ENCODE data around the gene NEK6.

Gene NEK6

DNA sequence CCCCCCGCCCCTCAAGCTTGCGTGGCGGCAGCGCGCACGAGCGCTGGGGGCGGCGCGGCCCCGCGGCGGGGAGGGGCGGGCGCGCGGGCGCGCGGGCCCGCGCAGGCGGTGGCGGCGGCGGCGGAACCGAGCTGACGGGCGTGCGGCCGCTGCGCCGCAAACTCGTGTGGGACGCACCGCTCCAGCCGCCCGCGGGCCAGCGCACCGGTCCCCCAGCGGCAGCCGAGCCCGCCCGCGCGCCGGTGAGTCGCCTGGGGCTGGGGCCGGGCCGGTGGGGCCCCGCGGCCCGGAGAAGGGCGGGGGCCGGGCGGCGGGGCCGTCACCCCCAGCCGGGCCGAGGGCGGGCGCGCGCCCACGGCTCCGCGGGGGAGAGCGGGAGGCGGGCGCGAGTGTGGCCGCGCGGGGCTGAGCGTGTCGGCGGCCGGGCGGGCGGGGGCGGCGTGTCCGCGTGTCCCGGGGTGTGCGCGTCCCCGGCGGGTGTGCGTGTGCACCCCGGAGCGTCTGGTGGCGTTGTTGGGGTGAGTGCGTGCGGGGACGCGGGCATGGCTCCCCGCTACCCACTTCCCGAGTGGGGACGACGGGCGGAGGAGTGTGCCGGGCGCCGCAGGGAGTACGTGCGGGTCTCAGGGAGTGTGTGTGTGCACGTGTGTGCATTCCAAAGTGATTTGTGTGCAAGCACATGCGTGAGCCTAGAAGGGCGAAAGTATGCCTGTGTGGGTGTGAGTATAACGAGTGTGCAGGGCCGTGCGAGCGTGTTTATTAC lies at the start of gene NEK6:
Gene NEK6, plus strand, starts transcription at position 106 of the 763 bp plus-strand sequence. CDS start 44,016 bp downstream, outside the sequence.
- no peak for DNase-seq (ENCODE audit: low spot score)

DNA sequence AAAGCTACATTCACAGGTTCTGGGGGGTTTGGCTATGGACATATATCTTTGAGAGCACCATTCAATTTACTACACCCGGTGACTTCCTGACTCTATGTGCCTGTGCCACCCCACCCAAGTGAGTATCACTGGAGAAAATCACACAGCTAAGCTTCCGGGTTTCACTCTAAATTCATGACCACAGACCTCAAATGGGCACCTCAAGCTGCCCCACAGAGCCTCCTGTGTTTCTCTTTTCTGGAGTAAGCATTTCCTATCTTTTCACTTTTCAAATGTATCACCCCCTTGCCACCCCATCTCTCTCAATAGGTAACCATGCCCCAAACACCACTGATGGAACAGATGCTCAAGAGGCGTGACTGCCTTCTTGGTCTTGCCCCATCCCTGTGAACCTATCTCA lies 49.2 kb upstream of the NEK6 start:
- DNase-seq (ENCODE audit: low spot score) = no peak

- no peak for DNase-seq (ENCODE audit: low spot score)
These were observed 48.5 kb upstream of the NEK6 start for GRCh38 chr9:124209279-124209678.

GRCh38 chr9:124209774-124210173 lies 48.0 kb upstream of the NEK6 start:
- DNase-seq (ENCODE audit: low spot score) = no peak

- DNase-seq (ENCODE audit: low spot score) = no peak
These were observed 47.1 kb upstream of the NEK6 start for GRCh38 chr9:124210697-124211096.

DNA sequence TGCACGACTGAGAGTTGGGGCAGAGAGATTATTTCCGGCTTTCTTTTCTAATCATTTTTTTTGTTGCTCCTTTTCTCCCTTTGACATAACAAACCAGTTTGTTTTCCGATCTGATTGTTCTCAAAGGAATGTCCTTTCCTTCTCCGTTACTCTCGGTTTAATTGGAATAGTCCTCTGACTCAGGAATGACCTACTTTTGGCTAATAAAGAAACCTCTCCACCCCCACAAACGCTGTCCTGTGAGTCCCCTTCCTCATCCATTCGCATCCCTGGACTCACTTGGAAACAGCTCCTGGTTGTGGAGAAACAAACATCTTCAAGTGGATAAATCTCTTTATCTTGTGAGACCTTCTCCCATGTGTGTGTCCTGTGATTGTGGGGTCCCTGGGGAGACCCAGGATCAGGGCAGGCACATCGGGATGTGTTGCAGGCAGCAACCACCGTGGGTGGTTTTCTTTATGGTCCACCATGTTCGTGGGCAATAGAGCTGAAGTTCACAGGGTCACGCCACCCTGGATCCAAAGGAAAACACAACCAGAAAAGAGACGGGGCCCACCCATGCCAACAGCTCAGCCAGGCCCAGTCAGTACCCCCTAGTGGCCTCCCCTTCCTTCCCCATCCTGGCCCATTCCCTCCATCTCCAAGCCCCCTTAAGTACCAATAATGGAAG lies 45.2 kb upstream of the NEK6 start:
- DNase-seq (ENCODE audit: low spot score) = no peak

GRCh38 chr9:124213396-124213795 lies 44.4 kb upstream of the NEK6 start:
- no peak for DNase-seq (ENCODE audit: low spot score)

GRCh38 chr9:124214116-124214515 lies 43.6 kb upstream of the NEK6 start:
- no peak for DNase-seq (ENCODE audit: low spot score)

GRCh38 chr9:124214596-124215367 lies 43.0 kb upstream of the NEK6 start:
- DNase-seq (ENCODE audit: low spot score) = no peak

DNA sequence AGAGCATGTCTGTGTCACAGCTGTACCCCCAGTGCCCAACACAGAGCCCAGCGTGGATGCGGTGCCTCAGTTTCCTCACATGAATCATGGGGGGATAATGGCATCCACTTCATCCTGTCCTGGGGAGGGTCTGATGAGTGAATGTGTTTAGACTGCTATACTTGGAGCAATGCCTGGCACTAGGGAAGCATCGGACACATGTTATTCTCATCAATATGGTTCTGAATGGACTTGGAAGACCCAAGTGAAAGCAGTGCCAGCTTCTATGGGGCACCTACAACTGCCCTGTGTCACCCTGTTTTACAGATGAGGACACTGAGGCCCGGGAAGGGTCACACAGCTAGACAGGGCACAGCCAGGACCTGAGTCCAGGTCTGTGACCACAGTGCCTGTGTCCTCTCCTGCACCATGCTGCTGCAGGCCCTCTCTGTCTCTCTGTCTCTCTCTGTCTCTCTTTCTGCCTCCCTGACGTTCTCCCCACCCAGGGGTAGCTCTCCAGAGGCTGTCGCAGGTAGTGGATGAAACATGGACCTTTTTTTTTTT lies 42.3 kb upstream of the NEK6 start:
- no peak for DNase-seq (ENCODE audit: low spot score)

- DNase-seq (ENCODE audit: low spot score) = no peak
These were observed 41.8 kb upstream of the NEK6 start for GRCh38 chr9:124215956-124216355.

DNA sequence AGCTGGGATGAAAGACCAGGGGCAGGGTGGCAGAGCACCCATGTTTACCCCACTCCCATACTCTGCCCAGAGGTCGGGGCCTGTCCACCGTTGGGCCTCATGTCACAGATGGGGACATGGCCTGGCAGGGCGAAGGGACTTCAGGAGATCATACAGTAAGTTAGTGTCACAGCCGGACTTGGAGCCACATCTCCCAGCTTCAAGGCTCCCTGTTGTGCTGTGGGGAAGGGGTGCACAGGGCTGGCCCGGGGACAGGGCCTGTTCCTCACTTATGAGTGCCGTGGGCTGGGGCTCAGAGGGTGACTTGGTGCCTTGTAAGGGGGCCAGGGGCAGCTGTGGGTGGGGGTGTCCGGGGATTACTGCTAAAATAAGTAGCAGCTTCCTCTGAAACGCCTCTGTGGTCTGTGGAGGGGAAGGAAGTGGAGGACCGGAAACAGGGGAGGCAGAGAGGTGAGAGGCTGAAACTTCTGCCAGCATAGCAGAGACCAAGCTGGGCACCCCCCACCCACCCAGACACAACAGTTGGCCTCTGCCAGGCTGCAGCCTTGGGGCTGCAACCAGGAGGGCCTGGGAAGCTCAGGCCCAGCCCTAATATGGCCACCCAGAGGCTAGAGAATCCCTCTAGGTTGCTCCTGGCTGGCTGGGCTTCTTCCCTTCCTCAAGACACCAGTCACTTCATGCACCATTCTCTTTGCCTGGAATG lies 41.1 kb upstream of the NEK6 start:
- peak; percentile 41 for DNase-seq (ENCODE audit: low spot score)

DNA sequence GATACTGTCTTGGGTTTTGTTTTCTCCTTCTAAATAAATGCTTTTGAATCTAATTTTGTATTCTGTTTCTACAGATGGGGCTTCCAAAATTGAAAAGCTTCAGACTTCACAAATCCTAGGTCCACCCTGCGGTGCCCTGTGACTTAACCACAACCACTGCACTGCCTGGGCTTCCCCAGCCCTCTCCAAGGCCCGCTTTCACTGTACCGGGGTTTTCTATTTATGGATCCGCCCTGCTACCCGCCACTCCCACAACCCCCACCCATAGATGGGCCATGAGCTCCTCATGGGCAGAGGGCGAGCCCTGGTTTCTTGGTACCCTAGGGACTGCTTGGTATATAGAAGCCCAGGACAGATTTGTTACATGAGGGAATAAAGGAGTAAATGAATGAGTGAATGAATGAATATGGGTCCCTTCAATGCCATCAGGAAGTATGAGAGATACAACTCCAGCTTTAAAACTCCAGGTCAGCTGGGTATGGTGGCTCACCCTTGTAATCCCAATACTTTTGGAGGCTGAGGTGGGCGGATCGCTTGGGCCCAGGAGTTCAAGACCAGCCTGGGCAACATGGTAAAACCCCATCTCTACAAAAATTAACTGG lies 39.8 kb upstream of the NEK6 start:
- DNase-seq (ENCODE audit: low spot score) = no peak

DNA sequence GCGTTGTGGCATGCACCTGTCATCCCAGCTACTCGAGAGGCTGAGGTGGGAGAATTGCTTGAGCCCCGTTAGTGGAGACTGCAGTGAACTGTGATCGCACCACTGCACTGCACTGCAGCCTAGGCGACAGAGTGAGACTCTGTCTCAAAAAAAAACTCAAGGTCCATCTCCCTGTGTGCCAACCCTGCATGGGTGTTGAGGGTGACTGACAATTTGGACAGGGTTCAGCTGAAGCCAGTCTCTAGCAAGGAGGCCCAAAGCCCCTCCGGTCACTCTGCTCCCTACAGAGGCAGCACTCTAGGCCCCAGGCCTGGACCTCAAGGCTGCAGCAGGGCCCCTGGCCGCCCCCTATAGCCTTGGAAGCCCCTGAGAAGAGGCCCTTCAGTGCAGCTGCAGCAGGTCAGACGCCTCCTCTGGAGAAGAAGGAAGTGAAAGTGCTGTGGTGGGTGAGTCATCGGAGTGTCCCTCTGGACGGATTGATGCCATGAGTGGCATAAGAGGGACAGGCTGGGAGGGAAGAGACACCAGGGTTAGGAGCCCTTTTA lies 39.2 kb upstream of the NEK6 start:
- DNase-seq (ENCODE audit: low spot score) = peak; percentile 51

DNA sequence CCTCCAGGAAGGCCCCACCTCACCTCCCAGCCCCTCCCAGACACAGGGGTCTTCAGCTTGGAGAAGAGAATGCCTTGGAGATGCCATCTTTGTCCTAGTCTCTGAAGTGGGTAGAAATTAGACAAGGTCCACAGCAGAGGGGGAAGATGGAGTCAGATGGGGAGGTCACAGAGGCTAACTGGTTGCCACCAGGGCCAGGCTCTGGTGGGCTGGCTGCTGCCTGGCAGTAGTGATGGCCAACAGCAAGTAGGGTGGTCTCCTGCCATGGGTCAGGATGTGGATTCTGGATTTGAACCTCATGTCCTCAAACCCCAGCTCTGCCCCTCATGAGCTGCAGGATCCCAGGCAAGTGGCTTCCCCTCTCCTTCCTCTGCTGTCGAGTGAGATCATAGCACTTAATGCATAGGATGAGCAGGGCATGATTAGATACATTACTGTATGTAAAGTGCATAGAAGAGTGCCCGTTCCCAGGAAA lies 38.7 kb upstream of the NEK6 start:
- DNase-seq (ENCODE audit: low spot score) = no peak

DNA sequence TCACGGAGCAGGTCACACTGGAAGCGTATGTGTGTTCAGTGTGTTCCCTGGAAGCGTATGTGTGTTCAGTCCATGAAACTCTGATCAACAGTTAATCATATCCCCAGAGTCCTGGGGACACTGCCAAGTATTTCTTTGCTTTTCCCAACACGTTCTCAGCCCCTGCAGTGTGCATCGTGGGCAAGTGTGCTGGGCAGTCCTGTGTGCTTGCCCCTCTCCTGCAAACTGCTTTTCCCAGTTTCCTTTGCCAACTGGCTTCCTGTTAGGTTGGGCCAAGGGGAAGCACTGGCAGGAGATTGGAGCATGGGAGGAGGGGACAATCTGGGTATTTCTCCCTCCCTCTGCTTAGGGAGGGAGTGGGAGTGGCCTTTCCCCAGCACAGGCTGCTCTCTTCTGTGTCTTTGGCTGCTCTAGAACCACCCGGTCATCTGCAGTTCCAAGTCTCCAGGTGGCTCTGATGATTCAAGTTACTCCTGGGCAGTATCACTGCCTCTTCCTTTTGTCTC lies 36.8 kb upstream of the NEK6 start:
- DNase-seq (ENCODE audit: low spot score) = peak; percentile 40

- no peak for DNase-seq (ENCODE audit: low spot score)
These were observed 36.1 kb upstream of the NEK6 start for GRCh38 chr9:124221676-124222075.

- DNase-seq (ENCODE audit: low spot score) = no peak
These were observed 35.6 kb upstream of the NEK6 start for GRCh38 chr9:124222109-124222508.

GRCh38 chr9:124222918-124223720 lies 34.6 kb upstream of the NEK6 start:
- DNase-seq (ENCODE audit: low spot score) = peak; percentile 65

DNA sequence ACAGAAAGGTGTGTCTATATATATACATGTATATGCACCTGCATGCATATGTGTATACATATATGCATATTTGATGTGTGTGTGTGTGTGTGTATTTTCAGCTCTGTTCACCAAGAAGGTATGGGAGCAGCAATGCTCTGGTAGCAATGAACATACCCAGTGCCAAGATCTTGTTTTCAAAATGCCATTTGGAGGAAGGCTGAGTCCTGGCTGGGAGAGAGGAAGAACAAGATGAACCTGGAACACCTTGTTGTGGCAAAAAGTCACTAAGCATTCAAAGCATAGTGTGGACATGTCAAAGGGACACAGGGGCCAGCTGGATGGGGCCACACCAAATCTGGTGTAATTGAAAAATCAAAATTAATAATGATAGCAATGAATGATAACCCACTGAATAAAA lies 31.8 kb upstream of the NEK6 start:
- no peak for DNase-seq (ENCODE audit: low spot score)

Measured in globus pallidus (tissue), 1 donor.